ENCODE results near the gene SMG9.

The SMG9 gene

DNA sequence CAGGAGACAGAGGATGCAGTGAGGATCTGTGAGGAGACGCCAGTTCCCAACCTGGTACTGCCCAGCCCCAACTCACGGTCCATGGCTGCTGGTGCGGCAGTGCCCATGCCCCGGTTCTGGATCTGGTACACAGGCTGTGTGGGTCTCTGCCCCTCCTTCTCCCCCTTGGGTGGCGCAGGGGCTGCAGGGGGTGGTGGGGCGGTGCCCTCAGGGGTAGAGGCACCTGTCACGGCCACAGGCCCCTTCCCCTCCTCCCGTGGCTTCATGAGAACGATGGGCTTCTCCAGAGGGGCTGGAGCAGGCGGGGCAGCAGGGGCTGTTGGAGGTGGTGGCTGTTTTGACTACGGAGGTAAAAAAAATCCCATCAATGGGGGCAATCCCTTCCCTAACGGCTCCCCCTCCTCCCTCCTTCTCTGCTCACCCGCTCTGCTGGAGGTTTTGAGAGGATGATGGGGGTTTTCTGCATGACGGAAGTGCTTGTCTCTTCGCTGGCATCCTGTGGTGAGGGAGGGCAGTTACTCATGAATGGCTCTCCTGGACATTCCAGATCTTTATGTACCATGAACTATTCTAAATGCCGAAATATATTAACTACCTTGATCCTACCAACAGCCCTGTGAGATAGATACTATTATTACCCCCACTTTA lies 7.1 kb downstream of the SMG9 start:
- Histone ChIP-seq H3K27me3 (no peaks in the 10 kb centered on the region), H3K4me1 (peaks cover 0 to 11% (median 7%) of the 10 kb centered on the region in 4 donors), H3K9me3 (no peaks in the 10 kb centered on the region), H3K36me3 (peaks cover 31 to 89% (median 71%) of the 10 kb centered on the region in 3 donors), H3K27ac (no peak overlapping the region), H3K4me3 (no peak overlapping the region)
- TF ChIP-seq, protein P1, sequence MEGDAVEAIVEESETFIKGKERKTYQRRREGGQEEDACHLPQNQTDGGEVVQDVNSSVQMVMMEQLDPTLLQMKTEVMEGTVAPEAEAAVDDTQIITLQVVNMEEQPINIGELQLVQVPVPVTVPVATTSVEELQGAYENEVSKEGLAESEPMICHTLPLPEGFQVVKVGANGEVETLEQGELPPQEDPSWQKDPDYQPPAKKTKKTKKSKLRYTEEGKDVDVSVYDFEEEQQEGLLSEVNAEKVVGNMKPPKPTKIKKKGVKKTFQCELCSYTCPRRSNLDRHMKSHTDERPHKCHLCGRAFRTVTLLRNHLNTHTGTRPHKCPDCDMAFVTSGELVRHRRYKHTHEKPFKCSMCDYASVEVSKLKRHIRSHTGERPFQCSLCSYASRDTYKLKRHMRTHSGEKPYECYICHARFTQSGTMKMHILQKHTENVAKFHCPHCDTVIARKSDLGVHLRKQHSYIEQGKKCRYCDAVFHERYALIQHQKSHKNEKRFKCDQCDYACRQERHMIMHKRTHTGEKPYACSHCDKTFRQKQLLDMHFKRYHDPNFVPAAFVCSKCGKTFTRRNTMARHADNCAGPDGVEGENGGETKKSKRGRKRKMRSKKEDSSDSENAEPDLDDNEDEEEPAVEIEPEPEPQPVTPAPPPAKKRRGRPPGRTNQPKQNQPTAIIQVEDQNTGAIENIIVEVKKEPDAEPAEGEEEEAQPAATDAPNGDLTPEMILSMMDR (IDR thresholded peaks at IDR 0.05), result no peak
- DNase-seq, result no peak
- intact Hi-C loops (cut with DNase I; ENCODE audit: low total_unique reads), result no loop called here

DNA sequence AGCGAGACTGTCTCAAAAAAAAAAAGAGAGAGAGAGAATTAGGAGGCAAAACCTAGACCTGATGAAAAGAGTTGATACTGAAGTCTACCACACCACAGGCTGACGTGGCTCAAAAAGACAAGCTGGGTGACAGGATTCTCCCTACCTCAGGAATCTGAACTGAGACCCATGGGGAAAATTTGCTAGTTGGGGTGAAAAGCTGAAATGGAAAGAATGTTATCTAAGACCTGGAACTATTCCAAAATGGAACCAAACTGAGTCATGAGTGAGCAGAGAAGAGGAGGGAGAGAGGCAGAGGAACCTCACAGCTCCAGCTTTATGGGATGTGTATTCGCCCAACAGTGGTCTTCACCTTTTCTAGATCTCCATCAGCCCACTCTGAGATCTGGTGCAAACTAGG lies 11.7 kb downstream of the SMG9 start:
- peaks cover 67 to 95% (median 89%) of the 10 kb centered on the region in 3 donors for H3K36me3 ChIP-seq

DNA sequence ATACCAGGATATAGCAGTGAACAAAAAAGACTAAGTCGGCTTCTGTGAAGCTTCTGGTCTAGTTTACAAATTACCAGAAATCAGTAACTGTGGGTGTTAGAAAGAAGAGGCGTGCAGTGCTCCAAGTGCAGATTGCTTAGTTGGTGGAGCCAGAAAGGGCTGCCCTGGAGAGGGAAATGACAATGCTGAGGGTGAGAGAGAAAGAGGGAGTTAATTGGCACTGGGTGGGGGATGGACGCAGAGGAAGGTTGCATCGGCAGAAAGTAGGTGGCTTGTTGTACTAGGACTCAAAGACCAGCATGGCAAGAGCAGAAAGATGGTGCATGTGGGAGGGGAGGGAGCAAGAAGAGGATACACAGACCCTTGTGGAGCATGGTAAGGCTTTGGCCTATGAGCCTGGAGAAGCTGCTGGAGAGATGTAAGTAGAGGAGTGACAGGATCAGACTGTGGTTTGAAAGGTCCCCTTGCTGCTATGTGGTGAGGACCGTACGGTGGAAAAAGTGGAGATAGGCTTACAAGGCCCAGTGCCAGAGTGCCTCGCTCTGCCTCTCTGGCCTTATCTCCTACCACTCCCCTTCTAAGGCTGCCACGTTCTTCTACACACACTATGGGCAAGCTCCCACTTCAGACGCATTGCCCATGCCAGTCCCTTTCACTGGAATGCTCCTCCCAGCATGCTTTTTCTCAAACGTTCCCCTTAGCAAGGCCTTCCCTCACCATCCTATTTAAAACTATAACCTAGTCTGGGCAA lies 13.5 kb downstream of the SMG9 start:
- H3K9me3 ChIP-seq, result no peaks in the 10 kb centered on the region
- peaks cover 69 to 95% (median 89%) of the 10 kb centered on the region in 3 donors for H3K36me3 ChIP-seq
- no peaks in the 10 kb centered on the region for H3K4me1 ChIP-seq
- H3K27me3 ChIP-seq, result no peaks in the 10 kb centered on the region
- TF ChIP-seq, protein P1 (IDR thresholded peaks at IDR 0.05), result no peak
- H3K4me3 ChIP-seq, result no peak overlapping the region
- intact Hi-C loops (cut with DNase I; ENCODE audit: low total_unique reads), result no loop called here
- no peak for DNase-seq
- H3K27ac ChIP-seq, result no peak overlapping the region

More for the DNA sequence above, 11.7 kb downstream of the SMG9 start:
- no peak overlapping the region for H3K4me3 ChIP-seq
- H3K9me3 ChIP-seq, result no peaks in the 10 kb centered on the region
- DNase-seq, result no peak
- TF ChIP-seq, protein P1 (IDR thresholded peaks at IDR 0.05), result no peak
- intact Hi-C loops (cut with DNase I; ENCODE audit: low total_unique reads), result no loop called here
- H3K4me1 ChIP-seq, result no peaks in the 10 kb centered on the region
- H3K27ac ChIP-seq, result no peak overlapping the region
- no peaks in the 10 kb centered on the region for H3K27me3 ChIP-seq

DNA sequence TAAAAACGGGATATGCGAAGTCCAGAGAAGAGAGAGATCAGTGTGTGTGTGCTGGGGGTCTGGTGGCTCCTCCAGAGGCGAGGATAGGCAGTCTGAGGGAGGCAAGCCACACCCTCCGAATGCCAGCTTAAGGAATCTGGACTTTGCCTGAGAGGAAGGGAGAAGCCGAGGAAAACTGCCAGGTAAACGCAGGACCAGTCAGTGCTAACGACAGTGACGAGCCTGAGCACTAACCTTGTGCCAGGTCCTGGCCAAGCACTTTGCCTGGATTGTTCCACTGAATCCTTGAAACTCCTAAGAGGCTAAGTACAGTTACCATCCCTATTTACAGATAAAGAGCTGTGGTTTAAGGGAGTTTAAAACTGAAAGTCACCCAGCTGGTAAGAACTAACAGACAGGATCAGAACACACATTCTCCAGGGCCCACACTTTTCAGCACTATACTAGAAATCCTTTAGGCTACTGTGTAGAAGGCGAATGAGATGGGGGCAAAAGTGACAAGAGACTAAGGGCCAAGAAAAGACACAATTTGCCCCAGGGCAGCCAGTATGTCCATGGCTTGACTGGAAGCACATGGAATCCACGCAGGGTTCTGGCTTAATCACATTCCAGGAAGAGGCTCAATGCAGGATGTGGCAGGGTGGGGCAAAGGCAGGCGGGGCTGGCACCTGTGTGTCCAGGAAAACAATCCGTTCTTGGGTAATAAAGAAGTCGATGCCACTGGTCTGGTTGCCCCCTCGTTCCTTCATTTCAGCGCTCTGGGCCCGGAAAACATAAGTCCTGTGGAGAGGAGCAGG lies 15.1 kb downstream of the SMG9 start:
- Histone ChIP-seq H3K9me3 (no peaks in the 10 kb centered on the region), H3K27me3 (no peaks in the 10 kb centered on the region), H3K4me1 (no peaks in the 10 kb centered on the region), H3K4me3 (no peak overlapping the region), H3K36me3 (peaks cover 60 to 99% (median 86%) of the 10 kb centered on the region in 3 donors), H3K27ac (no peak overlapping the region)
- intact Hi-C loops (cut with DNase I; ENCODE audit: low total_unique reads), result no loop called here
- no peak for DNase-seq
- TF ChIP-seq, protein P1 (IDR thresholded peaks at IDR 0.05), result no peak

DNA sequence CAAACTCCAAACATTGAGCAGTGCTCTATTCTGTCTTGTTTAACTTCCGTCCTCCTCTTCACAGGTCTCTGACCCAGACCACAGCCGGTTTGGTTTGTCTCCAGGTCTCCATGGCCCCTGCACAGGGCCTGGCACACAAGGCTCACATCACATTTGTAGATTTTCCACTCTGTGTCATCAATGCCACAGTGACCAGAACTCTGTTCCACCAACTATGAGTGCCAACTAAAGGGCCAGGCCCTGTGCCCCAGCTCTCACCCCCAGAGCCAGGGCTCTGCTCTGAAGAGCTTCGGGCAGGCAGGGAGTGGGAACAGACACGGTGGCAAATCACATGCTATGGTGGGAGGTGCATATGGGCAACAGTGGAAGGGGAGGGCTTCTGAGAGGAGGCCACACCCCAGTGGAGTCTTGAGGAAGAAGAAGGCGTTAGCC lies 16.0 kb downstream of the SMG9 start:
- no peaks in the 10 kb centered on the region for H3K4me1 ChIP-seq
- no peaks in the 10 kb centered on the region for H3K9me3 ChIP-seq
- H3K27me3 ChIP-seq, result no peaks in the 10 kb centered on the region
- DNase-seq, result no peak
- intact Hi-C loops (cut with DNase I; ENCODE audit: low total_unique reads), result no loop called here
- no peak overlapping the region for H3K4me3 ChIP-seq
- TF ChIP-seq, protein P1 (IDR thresholded peaks at IDR 0.05), result no peak
- H3K27ac ChIP-seq, result no peak overlapping the region
- H3K36me3 ChIP-seq, result peaks cover 56 to 99% (median 87%) of the 10 kb centered on the region in 3 donors

Data from tibial artery (tissue), 4 donors.